Endothelial cell of umbilical vein (primary cell): Measurements from ENCODE around the gene EFHC1. TPM values are rescaled to one million over a fixed set of nuclear protein-coding genes. Genes with fewer than 3 reads are reported as not detected.

Experiments
- BruUV-seq: library from RNA; stranded (reverse); fragments of 400-500 nt; replicated peaks from 2 replicates; lab custom pipeline; 2021; lab: Mats Ljungman, UMichigan
- CTCF ChIA-PET: fragments of 300-600, 350-600 bp; sonication (Branson Sonifier 250); formaldehyde crosslinking; loops from one replicate; lab custom pipeline; 2021; ENCODE audit warnings: antibody characterized with exemption, inconsistent platforms; lab: Charles Lee
- POLR2A ChIA-PET: fragments of 300-600, 350-600 bp; sonication (Branson Sonifier 250); formaldehyde crosslinking; loops from one replicate; lab custom pipeline; 2021; ENCODE audit warnings: antibody characterized with exemption, inconsistent platforms; lab: Charles Lee
- DNase-seq: peaks from one replicate; pipeline ENCODE4 v3.0.0-alpha.2; 2011; ENCODE audit warnings: low read depth, low spot score
- FAIRE-seq: peaks from 2 replicates; lab custom pipeline; 2011; peaks lifted over from hg19 to GRCh38; lab: Jason Lieb, UNC
- H2AFZ ChIP-seq: 2 replicates; pipeline ENCODE4 v1.6.0; 2012; ENCODE audit warnings: low read depth, low read length, control low read depth, inconsistent platforms
- H3K27ac ChIP-seq: 2 replicates; pipeline ENCODE4 v1.5.1; 2011; ENCODE audit warnings: low read depth, mild to moderate bottlenecking, control low read depth, low read length, moderate library complexity; ENCODE audit not compliant: insufficient read depth
- H3K27me3 ChIP-seq, 2 experiments: 2 replicates each; pipeline versions ENCODE4 v1.6.0 to v1.6.1; 2011; ENCODE audit warnings: low read length in 2 of 2, mixed read lengths in 1 of 2; ENCODE audit not compliant: control insufficient read depth in 2 of 2, insufficient read depth in 2 of 2
- H3K36me3 ChIP-seq, 2 experiments: 2 replicates in 1 of 2; 3 replicates in 1 of 2; pipeline ENCODE4 v1.5.1; 2011; ENCODE audit warnings: low read length in 2 of 2, mild to moderate bottlenecking in 1 of 2, moderate library complexity in 1 of 2; ENCODE audit not compliant: control insufficient read depth in 2 of 2, insufficient read depth in 2 of 2; ENCODE audit errors: extremely low read depth in 1 of 2
- H3K4me1 ChIP-seq: 3 replicates; pipeline ENCODE4 v1.5.1; 2011; ENCODE audit warnings: mild to moderate bottlenecking, low read length; ENCODE audit not compliant: control insufficient read depth, insufficient read depth; ENCODE audit errors: extremely low read depth
- H3K4me2 ChIP-seq: 2 replicates; pipeline ENCODE4 v1.6.1; 2011; ENCODE audit warnings: low read length, control low read depth, mixed read lengths; ENCODE audit not compliant: insufficient read depth
- H3K4me3 ChIP-seq, 3 experiments: fragments of 200-600 bp in 1 of 3; sonication (generic), shearing (Covaris generic) in 1 of 3; replicated peaks in 1 of 3; 2 replicates each; pipeline ENCODE4 v1.5.1; 2011 to 2016; ENCODE audit warnings: control low read depth in 3 of 3, low read length in 3 of 3, mild to moderate bottlenecking in 2 of 3, inconsistent platforms in 1 of 3, low read depth in 1 of 3, moderate library complexity in 1 of 3; ENCODE audit not compliant: insufficient read depth in 1 of 3
- H3K79me2 ChIP-seq: 2 replicates; pipeline ENCODE4 v1.6.0; 2012; ENCODE audit warnings: low read length, inconsistent platforms; ENCODE audit not compliant: control insufficient read depth, insufficient read depth
- H3K9ac ChIP-seq: replicated peaks from 2 replicates; pipeline ENCODE3; 2011; ENCODE audit warnings: low read length, control low read depth; ENCODE audit not compliant: insufficient read depth; ENCODE audit errors: extremely low read depth
- H3K9me1 ChIP-seq: replicated peaks from 3 replicates; pipeline ENCODE4 v1.6.0; 2011; ENCODE audit warnings: mild to moderate bottlenecking, low read length; ENCODE audit not compliant: control insufficient read depth, insufficient read depth; ENCODE audit errors: extremely low read depth
- H3K9me3 ChIP-seq: replicated peaks from 2 replicates; pipeline ENCODE4 v1.5.1; 2012; ENCODE audit warnings: low read length, inconsistent platforms; ENCODE audit not compliant: control insufficient read depth, insufficient read depth
- H4K20me1 ChIP-seq: replicated peaks from 2 replicates; pipeline ENCODE3; 2011; ENCODE audit warnings: mild to moderate bottlenecking, low read length; ENCODE audit not compliant: control insufficient read depth, insufficient read depth; ENCODE audit errors: extremely low read depth
- EZH2 ChIP-seq: IDR thresholded peaks from 2 replicates; pipeline ENCODE4 v1.6.1; 2012; ENCODE audit warnings: borderline replicate concordance, low read depth, mild to moderate bottlenecking, moderate library complexity, low read length, inconsistent platforms; ENCODE audit not compliant: severe bottlenecking
- FOS ChIP-seq: IDR thresholded peaks from 2 replicates; pipeline ENCODE4 v1.6.1; 2011; ENCODE audit warnings: mild to moderate bottlenecking, low read length, moderate library complexity, borderline replicate concordance; ENCODE audit not compliant: insufficient read depth
- POLR2A ChIP-seq: IDR thresholded peaks from 2 replicates; pipeline ENCODE4 v1.6.1; 2012; ENCODE audit warnings: low read depth, mild to moderate bottlenecking, control low read depth, low read length
- dilution Hi-C: fragments of 300-500 bp; cut with MboI; formaldehyde crosslinking; loops from one replicate; pipeline ENCODE4 v1.15.0; 2019; ENCODE audit warnings: low sequenced_read_pairs; ENCODE audit not compliant: extremely low pct_ligation_motif_present
- intact Hi-C: fragments of 100-400 bp; cut with micrococcal nuclease; formaldehyde crosslinking; loops from one replicate; pipeline ENCODE4 v1.10.0; 2022
- polyA plus RNA-seq, 4 experiments: library from polyadenylated mRNA; depleted of rRNA in 3 of 4; stranded (reverse) in 3 of 4; unstranded in 1 of 4; fragments of >200 nt; gene quantifications; 2 replicates each; pipeline versions ENCODE4 v1.2.1 to v1.2.3, GENCODE V29; 2011 to 2012; ENCODE audit warnings: missing spikeins in 1 of 4
- total RNA-seq: library from RNA; stranded (reverse); gene quantifications from 2 replicates; pipeline ENCODE4 v1.2.3, GENCODE V29; 2021

Gene EFHC1
- total and polyA plus RNA-seq, 2 donors (not counting 3 experiments of a cell fraction or from before 2014, with no cell fraction given): 14.6 to 17.6 TPM

DNA sequence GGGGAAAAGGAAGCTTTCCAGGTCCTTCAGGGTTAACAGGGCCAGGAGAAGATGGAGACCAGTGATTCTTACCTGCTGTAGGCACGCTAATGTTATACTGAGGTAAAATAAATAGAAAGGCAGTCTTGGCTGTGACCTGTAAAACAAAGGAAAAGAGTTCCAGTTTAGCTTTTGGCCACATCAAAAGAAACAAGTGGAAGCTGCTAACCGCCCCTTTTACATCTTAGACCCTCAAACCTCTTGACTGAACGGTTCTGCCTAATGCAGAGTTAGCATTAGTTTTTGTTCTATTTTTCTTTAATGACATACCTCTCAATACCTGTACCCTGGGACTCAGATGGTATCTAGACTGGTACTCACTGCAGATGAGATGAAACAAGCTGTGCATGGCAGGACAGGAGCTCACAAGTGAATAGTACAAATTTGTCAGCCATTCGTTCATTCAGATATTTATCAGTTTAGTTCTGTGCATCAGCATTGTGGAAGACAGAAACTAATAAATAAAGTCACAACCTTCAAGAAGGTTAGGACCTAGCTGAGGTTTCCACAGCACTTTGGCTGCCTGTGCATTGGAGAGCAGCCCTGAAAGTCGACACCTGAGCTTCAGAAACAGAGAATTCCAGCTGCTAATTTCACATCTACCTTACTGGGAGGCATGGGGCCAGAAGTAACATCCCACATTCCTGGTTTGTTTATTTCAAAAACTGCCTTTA is 115.7 kb downstream of the EFHC1 start:
- TF ChIP-seq POLR2A: no peak
- dilution Hi-C loops (loop anchor here (25.0 kb wide), 1 partner anchor 124 kb away; the partner anchor contains the start of gene EFHC1), intact Hi-C loops (loop anchor here (1.0 kb wide), 2 partner anchors 7 to 26 kb away; no protein-coding TSS in a partner anchor)
- H3K36me3 ChIP-seq: peaks cover 2 to 7% of the 10 kb centered on the region in 2 experiments
- no peaks in the 10 kb centered on the region for H3K9me1 ChIP-seq
- no TSS peak for BruUV-seq
- no peak overlapping the region for H2AFZ ChIP-seq
- FAIRE-seq (no peak), DNase-seq (no peak)
- H3K27ac ChIP-seq: peak overlapping the region; percentile 7
- H3K9me3 ChIP-seq: no peaks in the 10 kb centered on the region
- no peak overlapping the region for H3K4me3 ChIP-seq
- H3K27me3 ChIP-seq: no peaks in the 10 kb centered on the region
- CTCF ChIA-PET: interaction anchor here (0.8 to 2.9 kb wide), 12 partner anchors 12 to 128 kb away, joined by 3 to 12 read pairs (median 3); partner anchors contain the start of gene TRAM2
- H4K20me1 ChIP-seq: no peaks in the 10 kb centered on the region
- H3K9ac ChIP-seq: no peak overlapping the region
- POLR2A ChIA-PET: no interaction called here
- H3K4me1 ChIP-seq: peaks cover 80% of the 10 kb centered on the region
- H3K4me2 ChIP-seq: no peak overlapping the region
- peaks cover 64% of the 10 kb centered on the region for H3K79me2 ChIP-seq

DNA sequence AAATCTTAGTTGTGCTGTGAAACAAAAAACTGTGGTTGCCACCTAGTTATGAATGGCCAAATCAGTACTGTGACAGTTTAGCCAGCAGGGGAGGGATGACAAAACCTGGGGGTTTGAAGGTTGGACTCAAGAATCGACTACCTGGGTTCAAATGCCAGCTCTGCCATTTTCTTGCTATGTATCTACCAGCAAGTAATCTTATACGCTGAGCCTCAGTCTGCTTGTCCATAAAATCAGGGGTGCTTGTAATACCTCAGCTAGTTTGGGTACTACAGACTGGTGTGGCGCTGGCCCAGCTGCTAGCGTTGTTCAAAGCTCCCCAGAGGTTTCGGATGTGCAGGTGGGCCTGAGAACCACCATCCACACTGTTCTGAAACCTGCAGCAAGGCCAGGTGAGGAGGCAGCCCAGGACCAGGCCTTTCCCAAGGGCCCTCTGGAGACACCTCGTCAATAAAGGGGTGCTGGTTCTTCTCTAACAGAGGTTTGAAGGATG is 116.3 kb downstream of the EFHC1 start:
- POLR2A ChIA-PET: no interaction called here
- Histone ChIP-seq H3K79me2 (peaks cover 70% of the 10 kb centered on the region), H3K9me3 (no peaks in the 10 kb centered on the region), H3K27me3 (no peaks in the 10 kb centered on the region), H4K20me1 (no peaks in the 10 kb centered on the region), H3K4me1 (peaks cover 84% of the 10 kb centered on the region), H3K9ac (no peak overlapping the region), H3K9me1 (no peaks in the 10 kb centered on the region), H3K27ac (no peak overlapping the region), H3K4me2 (no peak overlapping the region), H3K4me3 (no peak overlapping the region), H3K36me3 (peaks cover 2 to 7% of the 10 kb centered on the region in 2 experiments), H2AFZ (no peak overlapping the region)
- CTCF ChIA-PET: interaction anchor here (0.8 to 2.9 kb wide), 10 partner anchors 8 to 129 kb away, joined by 3 to 12 read pairs (median 4); partner anchors contain the start of gene TRAM2
- TF ChIP-seq POLR2A (no peak), EZH2 (no peak), FOS (no peak)
- FAIRE-seq (no peak), DNase-seq (no peak)
- dilution Hi-C loops (loop anchor here (25.0 kb wide), 1 partner anchor 124 kb away; the partner anchor contains the start of gene EFHC1), intact Hi-C loops (no loop called here)
- no TSS peak for BruUV-seq
